ENCODE results near the gene ARMC6. TPM values are rescaled to one million over a fixed set of nuclear protein-coding genes. Genes with fewer than 3 reads are reported as not detected.

ARMC6 gene
- total RNA-seq, 4 donors from 2014 or later = 18.2 to 26.3 (median 24.5) TPM

GRCh38 chr19:19062454-19063182, 29.2 kb downstream of the ARMC6 start:
- Histone ChIP-seq H3K27me3 (no peaks in the 10 kb centered on the region), H3K9me3 (no peaks in the 10 kb centered on the region), H3K4me1 (peaks cover 0 to 22% (median 3%) of the 10 kb centered on the region in 4 donors), H3K4me3 (peak overlapping the region; percentile 82 to 95 (median 92)), H3K36me3 (peaks cover 0 to 5% (median 0%) of the 10 kb centered on the region in 3 donors), H3K27ac (peak overlapping the region; percentile 77 to 90 (median 86))
- no peak for DNase-seq
- TF ChIP-seq CTCF (IDR thresholded peaks at IDR 0.05) (no peak), POLR2A (IDR thresholded peaks at IDR 0.05) (no peak)

- Histone ChIP-seq H3K27ac (peak within 1 kb of the TSS; percentile 77 to 90 (median 86)), H3K27me3 (no peaks in the 10 kb centered on the region), H3K4me1 (peaks cover under 1 to 22% (median 3%) of the 10 kb centered on the region in 4 donors), H3K4me3 (peak within 1 kb of the TSS; percentile 82 to 95 (median 92)), H3K36me3 (no peaks in the 10 kb centered on the region), H3K9me3 (no peaks in the 10 kb centered on the region)
- peak; percentile 34 to 58 for TF ChIP-seq POLR2A (IDR thresholded peaks at IDR 0.05)
- no peak for TF ChIP-seq CTCF (IDR thresholded peaks at IDR 0.05)
- DNase-seq = peak; percentile 97 to 100 (median 100)
Measured at GRCh38 chr19:19063183-19064097, 30.0 kb downstream of the ARMC6 start, which contains the start of gene SLC25A42. TSS of gene SLC25A42 (plus strand) at chr19:19063994. CDS start at chr19:19096125, 32,131 bp downstream.

GRCh38 chr19:19064098-19064722, 30.8 kb downstream of the ARMC6 start:
- Histone ChIP-seq H3K27me3 (no peaks in the 10 kb centered on the region), H3K27ac (peak overlapping the region; percentile 77 to 90 (median 86)), H3K4me3 (peak overlapping the region; percentile 82 to 95 (median 92)), H3K36me3 (no peaks in the 10 kb centered on the region), H3K4me1 (peaks cover 3 to 22% (median 4%) of the 10 kb centered on the region in 4 donors), H3K9me3 (no peaks in the 10 kb centered on the region)
- no peak for DNase-seq
- TF ChIP-seq POLR2A (IDR thresholded peaks at IDR 0.05) = peak in 1 of 2 donors; percentile 36
- peak in 4 of 6 experiments; percentile 24 to 32 (median 26) for TF ChIP-seq CTCF (IDR thresholded peaks at IDR 0.05)

- H3K36me3 ChIP-seq = no peaks in the 10 kb centered on the region
- peaks cover 3 to 22% (median 4%) of the 10 kb centered on the region in 4 donors for H3K4me1 ChIP-seq
- DNase-seq = peak in 2 of 3 donors; percentile 33 to 57
- H3K4me3 ChIP-seq = peak overlapping the region; percentile 82 to 95 (median 92)
- no peaks in the 10 kb centered on the region for H3K9me3 ChIP-seq
- TF ChIP-seq POLR2A (IDR thresholded peaks at IDR 0.05) = no peak
- no peak for TF ChIP-seq CTCF (IDR thresholded peaks at IDR 0.05)
- H3K27me3 ChIP-seq = no peaks in the 10 kb centered on the region
- peak overlapping the region in 3 of 4 donors; percentile 83 to 90 (median 89) for H3K27ac ChIP-seq
Measured at GRCh38 chr19:19064811-19065745, 31.7 kb downstream of the ARMC6 start.
